8988T (cell line): Measurements from ENCODE around the gene CDH13.

Experiments used
- DNase-seq: peaks from one replicate; pipeline ENCODE4 v3.0.0; 2011

The CDH13 gene

GRCh38 chr16:83136419-83136818 is 509.6 kb downstream of the CDH13 start:
- no peak for DNase-seq

- no peak for DNase-seq
Observed at GRCh38 chr16:83136924-83137323, 510.2 kb downstream of the CDH13 start.

GRCh38 chr16:83137326-83137781 is 510.6 kb downstream of the CDH13 start:
- DNase-seq: no peak

- DNase-seq: no peak
Observed at GRCh38 chr16:83137894-83138293, 511.1 kb downstream of the CDH13 start.

- DNase-seq: no peak
Observed at GRCh38 chr16:83138512-83138911, 511.7 kb downstream of the CDH13 start.

- no peak for DNase-seq
Observed at GRCh38 chr16:83138976-83139690, 512.4 kb downstream of the CDH13 start.

DNA sequence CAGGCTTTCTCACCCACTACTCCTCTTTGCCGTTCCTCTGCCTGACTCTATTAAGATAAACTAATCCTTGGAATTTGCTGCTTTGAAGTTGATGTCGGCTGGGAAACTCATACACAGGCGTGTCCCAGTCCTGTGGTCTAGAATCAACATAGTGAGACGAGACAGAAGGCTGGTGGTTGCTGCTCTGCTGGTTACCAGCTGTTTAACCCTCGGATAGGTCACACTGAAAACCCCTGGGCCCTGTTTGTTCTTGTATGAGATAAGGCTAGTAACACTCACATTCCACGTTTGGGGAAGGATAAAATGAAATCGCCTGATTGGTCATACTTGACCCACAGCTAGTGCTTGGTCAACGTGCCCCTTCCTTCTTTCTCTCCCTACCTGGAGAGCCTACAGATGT is 517.0 kb downstream of the CDH13 start:
- DNase-seq: no peak

- DNase-seq: no peak
Observed at GRCh38 chr16:83145297-83145696, 518.5 kb downstream of the CDH13 start.

- no peak for DNase-seq
Observed at GRCh38 chr16:83147244-83147643, 520.5 kb downstream of the CDH13 start.

GRCh38 chr16:83158320-83158957 is 531.7 kb downstream of the CDH13 start:
- DNase-seq: no peak

DNA sequence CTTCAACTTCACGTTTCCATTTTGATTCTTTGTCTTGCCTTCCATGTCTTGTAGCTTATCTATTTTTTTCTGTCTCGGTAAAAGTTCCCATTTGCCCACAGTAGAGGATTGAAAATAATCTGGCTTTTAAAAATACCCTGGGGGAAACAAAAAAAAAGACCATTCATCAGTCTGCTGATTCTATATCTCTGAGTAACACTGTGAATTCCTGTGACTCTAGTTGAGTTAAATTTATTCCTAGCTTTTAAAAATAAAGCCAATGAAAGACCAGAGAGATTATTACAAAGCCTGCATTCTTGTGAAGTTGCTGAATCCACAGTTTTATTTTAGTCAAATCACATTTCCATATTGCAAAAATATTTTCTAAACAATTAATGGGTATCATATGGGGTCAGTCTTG is 532.3 kb downstream of the CDH13 start:
- DNase-seq: no peak

- no peak for DNase-seq
Observed at GRCh38 chr16:83160287-83161020, 533.7 kb downstream of the CDH13 start.

DNA sequence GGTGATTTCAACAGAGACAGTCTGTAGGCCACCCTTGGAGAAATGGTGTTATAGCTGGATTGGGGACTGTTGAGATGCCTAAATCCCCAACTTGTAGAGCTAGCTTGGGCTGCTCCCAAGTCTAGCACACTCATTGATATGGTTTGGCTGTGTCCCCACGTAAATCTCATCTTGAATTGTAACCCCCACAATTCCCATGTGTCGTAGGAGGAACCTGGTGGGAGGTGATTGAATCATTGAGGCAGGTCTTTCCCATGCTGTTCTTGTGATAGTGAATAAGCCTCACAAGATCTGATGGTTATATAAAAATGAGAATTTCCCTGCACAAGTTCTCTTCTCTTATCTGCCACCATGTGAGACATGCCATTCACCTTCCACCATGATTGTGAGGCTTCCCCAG is 536.0 kb downstream of the CDH13 start:
- no peak for DNase-seq

DNA sequence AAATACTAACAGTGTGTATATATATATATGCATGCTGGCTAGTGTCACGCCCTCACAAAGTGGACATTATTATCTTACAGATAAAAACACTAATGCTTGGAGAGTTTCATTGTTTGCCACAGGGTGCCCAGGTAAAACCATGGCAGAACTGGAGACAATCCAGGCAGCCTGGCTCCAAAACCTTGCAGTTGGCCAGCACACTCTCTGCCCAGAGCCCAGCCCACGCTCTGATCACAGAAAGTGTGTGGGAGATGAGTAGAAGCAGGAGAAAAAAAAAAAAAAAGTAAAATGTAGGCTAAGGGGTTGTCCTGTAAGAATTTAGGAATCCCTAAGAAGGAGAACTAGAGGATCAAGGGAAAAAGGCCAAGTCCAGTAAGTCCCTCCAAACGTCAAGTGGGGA is 538.0 kb downstream of the CDH13 start:
- DNase-seq: no peak

- DNase-seq: no peak
Observed at GRCh38 chr16:83171396-83171795, 544.6 kb downstream of the CDH13 start.

DNA sequence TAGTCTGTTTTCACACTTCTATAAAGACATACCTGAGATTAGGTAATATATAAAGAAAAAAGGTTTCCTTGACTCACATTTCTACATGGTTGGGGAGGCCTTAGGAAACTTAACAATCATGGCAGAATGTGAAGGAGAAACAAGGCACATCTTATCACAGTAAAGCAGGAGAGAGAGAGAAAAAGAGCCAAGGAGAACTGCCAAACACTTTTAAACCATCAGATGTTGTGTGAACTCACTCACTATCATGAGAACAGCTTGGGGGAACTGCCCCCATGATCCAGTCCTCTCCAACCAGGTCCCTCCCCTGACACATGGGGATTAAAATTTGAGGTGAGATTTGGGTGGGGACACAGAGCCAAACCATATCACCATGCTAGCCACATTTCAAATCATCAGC is 547.9 kb downstream of the CDH13 start:
- DNase-seq: no peak

DNA sequence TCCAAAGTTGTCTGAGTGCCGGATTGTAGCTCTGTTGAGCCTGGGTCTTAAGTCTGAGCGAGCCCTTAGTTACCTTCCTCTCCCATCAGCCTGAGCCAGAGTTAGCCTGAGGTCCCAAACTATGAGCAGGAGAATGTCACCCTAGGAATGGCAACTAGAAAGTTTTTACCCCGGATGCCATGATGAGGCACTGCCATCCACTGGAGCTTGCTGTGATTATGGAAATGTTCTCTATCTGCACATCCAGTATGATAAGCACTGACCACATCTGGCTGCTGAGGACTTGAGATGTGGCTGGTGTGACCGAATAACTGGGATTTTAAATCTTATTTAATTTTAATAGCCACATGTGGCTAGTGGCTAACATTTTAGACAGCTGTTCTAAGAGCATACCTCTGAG is 550.0 kb downstream of the CDH13 start:
- DNase-seq: no peak

- DNase-seq: no peak
Observed at GRCh38 chr16:83185902-83186301, 559.1 kb downstream of the CDH13 start.

DNA sequence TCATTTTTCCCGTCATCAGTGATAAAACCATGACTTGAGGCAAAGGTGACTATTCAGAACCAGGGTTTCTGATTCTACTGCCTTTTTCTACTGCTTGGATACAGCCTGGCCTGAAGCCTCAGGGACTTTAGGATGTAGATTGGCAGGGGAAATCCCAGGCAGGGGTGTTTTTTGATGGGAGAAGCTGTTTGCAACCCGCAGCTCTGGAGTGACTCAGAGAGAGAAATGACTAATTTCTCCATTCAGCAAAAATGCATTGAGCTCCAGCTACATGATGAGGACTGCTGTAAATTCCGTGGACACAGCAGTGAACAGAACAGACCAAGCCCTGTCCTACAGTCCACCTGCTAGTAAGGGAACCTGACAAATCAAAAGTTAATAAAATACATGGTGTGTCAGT is 560.6 kb downstream of the CDH13 start:
- DNase-seq: no peak

- no peak for DNase-seq
Observed at GRCh38 chr16:83196796-83197195, 570.0 kb downstream of the CDH13 start.

DNA sequence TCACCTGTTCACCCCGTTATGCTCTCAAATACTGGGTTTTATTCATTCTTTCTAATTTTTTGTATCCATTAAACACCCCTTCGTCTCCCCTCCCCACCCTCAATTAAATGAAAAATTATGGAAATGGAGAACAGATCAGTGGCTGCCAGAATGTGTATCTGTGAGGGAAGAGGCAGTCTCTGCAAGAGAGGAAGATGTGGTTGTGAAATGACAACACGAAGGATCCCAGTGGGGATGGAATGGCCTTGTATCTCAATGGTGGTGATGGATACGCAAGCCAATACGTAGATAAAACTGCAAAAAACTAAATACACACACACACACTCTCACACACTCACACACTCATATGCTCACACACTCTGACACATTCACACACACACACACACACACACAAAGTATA is 570.7 kb downstream of the CDH13 start:
- no peak for DNase-seq

DNA sequence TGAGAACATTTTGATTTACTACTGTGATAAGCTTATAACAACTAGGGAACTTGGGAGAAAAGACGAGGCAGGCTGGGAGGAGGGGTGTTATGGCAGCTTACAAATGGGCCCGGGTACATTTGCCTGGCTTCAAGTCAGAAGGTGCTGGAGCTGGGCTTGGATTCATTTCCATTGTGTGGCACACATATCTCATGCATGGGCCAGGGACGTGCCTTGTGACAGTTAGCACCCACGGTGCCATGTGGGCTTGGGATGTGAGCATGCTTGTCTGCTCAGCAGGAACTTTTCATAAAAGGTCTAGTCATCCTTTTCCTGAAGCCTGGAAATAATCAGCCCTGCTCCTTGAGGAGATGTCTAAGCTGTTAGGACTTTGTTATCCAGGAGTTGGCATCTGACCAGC is 572.2 kb downstream of the CDH13 start:
- no peak for DNase-seq

GRCh38 chr16:83200005-83200779 is 573.4 kb downstream of the CDH13 start:
- DNase-seq: no peak
